Measurements from ENCODE around the gene DROSHA.
"Not testable (repeated sequence)": the region's sequence is repeated elsewhere in the genome, so short reads cannot be mapped to it uniquely, and the experiment has no call there.

The DROSHA gene

GRCh38 chr5:31378838-31379237 is 153.1 kb downstream of the DROSHA start:
- DNase-seq (ENCODE audit: low spot score), result no peak

- DNase-seq (ENCODE audit: low spot score), result no peak
Observed at GRCh38 chr5:31378136-31378535, 153.8 kb downstream of the DROSHA start.

GRCh38 chr5:31377274-31377946 is 154.5 kb downstream of the DROSHA start:
- no peak for DNase-seq (ENCODE audit: low spot score)

- no peak for DNase-seq (ENCODE audit: low spot score)
Observed at GRCh38 chr5:31375999-31376720, 155.7 kb downstream of the DROSHA start.

- DNase-seq (ENCODE audit: low spot score), result no peak
Observed at GRCh38 chr5:31372124-31372523, 159.8 kb downstream of the DROSHA start.

GRCh38 chr5:31366941-31367340 is 165.0 kb downstream of the DROSHA start:
- DNase-seq (ENCODE audit: low spot score), result no peak

- no peak for DNase-seq (ENCODE audit: low spot score)
Observed at GRCh38 chr5:31365776-31366175, 166.1 kb downstream of the DROSHA start.

- no peak for DNase-seq (ENCODE audit: low spot score)
Observed at GRCh38 chr5:31364881-31365636, 166.8 kb downstream of the DROSHA start.

GRCh38 chr5:31362931-31363568 is 168.8 kb downstream of the DROSHA start:
- DNase-seq (ENCODE audit: low spot score), result no peak

- DNase-seq (ENCODE audit: low spot score), result no peak
Observed at GRCh38 chr5:31362529-31362900, 169.4 kb downstream of the DROSHA start.

GRCh38 chr5:31361704-31362528 is 170.0 kb downstream of the DROSHA start:
- DNase-seq (ENCODE audit: low spot score), result not testable (repeated sequence)

GRCh38 chr5:31361234-31361633 is 170.7 kb downstream of the DROSHA start:
- no peak for DNase-seq (ENCODE audit: low spot score)

- DNase-seq (ENCODE audit: low spot score), result no peak
Observed at GRCh38 chr5:31359839-31360238, 172.1 kb downstream of the DROSHA start.

- no peak for DNase-seq (ENCODE audit: low spot score)
Observed at GRCh38 chr5:31357038-31357437, 174.9 kb downstream of the DROSHA start.

- DNase-seq (ENCODE audit: low spot score), result no peak
Observed at GRCh38 chr5:31355337-31355736, 176.6 kb downstream of the DROSHA start.

Measured in ecto neural progenitor cell (in vitro differentiated cells).